PC-3 (cell line): ENCODE results near the gene SCPEP1.

Experiments used
- CTCF ChIP-seq: fragments of 300-600 bp; sonication (generic); conservative IDR thresholded peaks from 2 replicates; pipeline ENCODE4 v1.5.1; 2017; ENCODE audit warnings: antibody characterized with exemption, low read depth, mild to moderate bottlenecking, low read length
- EZH2 ChIP-seq: fragments of 300-600 bp; sonication (generic); IDR thresholded peaks from one replicate; pipeline ENCODE4 v1.6.1; 2017; ENCODE audit warnings: antibody characterized with exemption, mild to moderate bottlenecking, low read length; ENCODE audit not compliant: unreplicated experiment
- EZH2phosphoT487 ChIP-seq: fragments of 300-600 bp; sonication (generic); IDR thresholded peaks from 2 replicates; pipeline ENCODE4 v1.6.1; 2018; ENCODE audit warnings: mild to moderate bottlenecking, antibody characterized with exemption, low read length, borderline replicate concordance

DNA sequence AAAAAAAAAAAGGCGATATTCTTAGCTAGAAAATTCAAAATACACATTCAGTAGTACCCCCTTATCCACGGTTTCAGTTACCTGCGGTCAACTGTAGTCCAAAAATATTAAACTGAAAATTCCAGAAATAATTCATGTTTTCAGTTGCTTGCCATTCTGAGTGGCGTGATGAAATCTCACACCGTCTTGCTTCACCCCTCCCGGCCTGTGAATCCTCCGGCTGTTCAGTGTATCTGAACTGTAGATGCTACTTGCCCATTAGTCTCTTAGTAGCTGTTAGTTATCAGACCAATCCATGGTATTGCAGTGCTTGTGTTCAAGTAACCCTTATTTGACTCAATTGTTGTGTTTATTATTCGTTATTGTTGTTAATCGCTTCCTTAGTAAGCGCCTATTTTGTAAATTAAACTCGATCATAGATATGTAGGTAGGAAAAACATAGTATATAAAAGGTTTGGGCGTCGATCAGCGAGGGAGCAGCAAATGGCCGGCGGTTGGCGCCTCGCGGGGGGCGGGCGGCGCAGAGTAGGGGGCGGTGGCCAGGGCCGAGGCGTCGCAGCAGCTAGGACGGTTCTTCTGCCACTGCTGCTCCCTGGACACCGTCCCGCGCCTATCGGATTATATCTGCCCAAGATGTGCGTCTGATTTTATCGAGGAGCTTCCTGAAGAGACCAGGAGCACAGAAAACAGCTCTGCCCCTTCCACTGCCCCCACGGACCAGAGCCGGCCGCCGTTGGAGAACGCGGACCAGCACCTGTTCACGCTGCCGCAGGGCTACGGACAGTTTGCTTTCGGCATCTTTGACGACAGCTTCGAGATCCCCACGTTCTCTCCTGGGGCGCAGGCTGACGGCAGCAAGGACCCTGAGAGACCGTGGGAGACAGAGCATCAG, 67.3 kb downstream of the SCPEP1 start:
- TF ChIP-seq CTCF (no peak), EZH2 (no peak), EZH2phosphoT487 (no peak)
